ENCODE measurements around the gene BICD2. TPM values are rescaled to one million over a fixed set of nuclear protein-coding genes. Genes with fewer than 3 reads are reported as not detected.

Gene BICD2
- total and polyA plus RNA-seq, 2 of the 13 experiments (the other 11 are each of a cell fraction or from before 2014, with no cell fraction given): 5.1 to 17.4 TPM

- CTCF ChIA-PET (ENCODE audit: low intra/inter-chr PET ratio, low total read pairs): no interaction called here
- Histone ChIP-seq H3K27ac (ENCODE audit: extremely low read length, insufficient read depth, low read length) (no peak overlapping the region), H3K9ac (ENCODE audit: insufficient read depth, low read depth, low read length) (no peak overlapping the region), H3K79me2 (ENCODE audit: insufficient read depth, low read length) (peaks cover 46% of the 10 kb centered on the region), H3K27me3 (ENCODE audit: control insufficient read depth in 1 of 2, insufficient read depth in 2 of 2, low read length in 2 of 2) (no peaks in the 10 kb centered on the region; a peak in 1 of 5 replicates), H3K4me1 (ENCODE audit: insufficient read depth, low read length) (peaks cover 38% of the 10 kb centered on the region), H3K4me3 (replicated peaks in 1 of 3; ENCODE audit: insufficient read depth in 1 of 3, low read depth in 2 of 3, low read length in 3 of 3) (no peak overlapping the region), H2AFZ (ENCODE audit: low read length) (no peak overlapping the region), H3K9me3 (ENCODE audit: low read length) (no peaks in the 10 kb centered on the region), H3K36me3 (replicated peaks in 1 of 2; ENCODE audit: control insufficient read depth in 1 of 2, insufficient read depth in 2 of 2, low read length in 2 of 2) (peaks cover 2 to 12% of the 10 kb centered on the region in 2 experiments; a peak in 2 of 5 replicates), H3K4me2 (ENCODE audit: low read depth, low read length) (no peak overlapping the region), H4K20me1 (ENCODE audit: insufficient read depth, low read length) (peaks cover 4% of the 10 kb centered on the region; the same call in 1 of the 2 replicates)
- intact Hi-C loops (cut with micrococcal nuclease; ENCODE audit: unreplicated experiment): no loop called here
- ATAC-seq (no peak), FAIRE-seq (no peak), DNase-seq (ENCODE audit: low spot score) (no peak)
- POLR2A ChIA-PET: no interaction called here
- BruUV-seq (replicated peaks): no TSS peak
- in situ Hi-C loops (cut with HindIII; ENCODE audit: extremely low pct_ligation_motif_present, low pct_unique_long_range_greater_than_20kb): no loop called here
- 95% methylated on average over 5 of the region's 6 CpGs for WGBS (ENCODE audit: low lambda C conversion rate)
- TF ChIP-seq ZNF530 (CRISPR knock-in tag; IDR thresholded peaks at IDR 0.05; ENCODE audit: low read depth) (no peak), ZNF30 (CRISPR knock-in tag; IDR thresholded peaks at IDR 0.05) (no peak), HNRNPUL1 (IDR thresholded peaks at IDR 0.05; ENCODE audit: low read depth, low read length) (no peak), ZNF619 (CRISPR knock-in tag; IDR thresholded peaks at IDR 0.05) (no peak), HMG20B (CRISPR knock-in tag; conservative IDR thresholded peaks at IDR 0.05) (no peak), HOXA5 (CRISPR knock-in tag; IDR thresholded peaks at IDR 0.05) (no peak), ZNF564 (CRISPR knock-in tag; IDR thresholded peaks at IDR 0.05) (no peak), ESRRA (CRISPR knock-in tag; IDR thresholded peaks at IDR 0.05; ENCODE audit: low read depth) (no peak), MTF1 (CRISPR knock-in tag; IDR thresholded peaks at IDR 0.05) (no peak)
These were observed 98.4 kb downstream of the BICD2 start for GRCh38 chr9:92666236-92666635.

- no peaks in the 10 kb centered on the region for H3K9me3 ChIP-seq (ENCODE audit: low read length)
- H3K79me2 ChIP-seq (ENCODE audit: insufficient read depth, low read length): peaks cover 46% of the 10 kb centered on the region
- no peak for DNase-seq (ENCODE audit: low spot score)
- ATAC-seq: no peak
- CTCF ChIA-PET (ENCODE audit: low intra/inter-chr PET ratio, low total read pairs): no interaction called here
- H2AFZ ChIP-seq (ENCODE audit: low read length): no peak overlapping the region
- peaks cover 34% of the 10 kb centered on the region for H3K4me1 ChIP-seq (ENCODE audit: insufficient read depth, low read length)
- H3K27ac ChIP-seq (ENCODE audit: extremely low read length, insufficient read depth, low read length): no peak overlapping the region
- H3K9ac ChIP-seq (ENCODE audit: insufficient read depth, low read depth, low read length): no peak overlapping the region
- H3K4me2 ChIP-seq (ENCODE audit: low read depth, low read length): no peak overlapping the region
- no peak for FAIRE-seq
- in situ Hi-C loops (cut with HindIII; ENCODE audit: extremely low pct_ligation_motif_present, low pct_unique_long_range_greater_than_20kb) (no loop called here), intact Hi-C loops (cut with micrococcal nuclease; ENCODE audit: unreplicated experiment) (no loop called here)
- TF ChIP-seq ZNF10 (CRISPR knock-in tag; IDR thresholded peaks at IDR 0.05; ENCODE audit: borderline replicate concordance, low read depth): no peak
- TF ChIP-seq CENPX (CRISPR knock-in tag; IDR thresholded peaks at IDR 0.05): no peak
- no peak overlapping the region for H3K4me3 ChIP-seq (replicated peaks in 1 of 3; ENCODE audit: insufficient read depth in 1 of 3, low read depth in 2 of 3, low read length in 3 of 3)
- POLR2A ChIA-PET: no interaction called here
- H3K27me3 ChIP-seq (ENCODE audit: control insufficient read depth in 1 of 2, insufficient read depth in 2 of 2, low read length in 2 of 2): no peaks in the 10 kb centered on the region; a peak in 1 of 5 replicates
- peaks cover 2 to 12% of the 10 kb centered on the region in 2 experiments; a peak in 2 of 5 replicates for H3K36me3 ChIP-seq (replicated peaks in 1 of 2; ENCODE audit: control insufficient read depth in 1 of 2, insufficient read depth in 2 of 2, low read length in 2 of 2)
- BruUV-seq (replicated peaks): no TSS peak
- peaks cover 4% of the 10 kb centered on the region; the same call in 1 of the 2 replicates for H4K20me1 ChIP-seq (ENCODE audit: insufficient read depth, low read length)
- WGBS (ENCODE audit: low lambda C conversion rate): 98% methylated on average over 3 of the region's 3 CpGs
These were observed 98.8 kb downstream of the BICD2 start for GRCh38 chr9:92665836-92666235.

All from HepG2 (cell line).